ENCODE measurements around the gene TRAFD1. TPM values are rescaled to one million over a fixed set of nuclear protein-coding genes. Genes with fewer than 3 reads are reported as not detected.

Gene TRAFD1
- total and polyA plus RNA-seq, 3 donors from 2014 or later, result 46.6 to 77.3 (median 53.6) TPM

DNA sequence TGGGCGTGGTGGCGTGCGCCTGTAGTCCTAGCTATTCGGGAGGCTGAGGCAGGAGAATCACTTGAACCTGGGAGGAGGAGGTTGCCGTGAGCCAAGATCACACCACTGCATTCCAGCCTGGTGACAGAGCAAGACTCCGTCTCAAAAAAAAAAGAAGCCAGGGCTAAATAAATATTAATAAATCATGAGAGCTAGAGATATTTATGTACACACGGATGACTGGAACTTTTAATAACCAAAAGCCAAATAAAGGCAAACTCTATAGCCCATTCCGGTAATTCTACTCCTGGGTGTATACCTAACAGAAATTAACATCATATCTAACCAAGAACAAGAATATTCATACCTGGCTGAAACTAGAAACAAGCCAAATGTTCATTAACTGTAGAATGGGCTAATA lies 7.7 kb upstream of the TRAFD1 start:
- H3K27ac ChIP-seq, result peak overlapping the region in 1 of 2 donors; percentile 67
- H3K4me1 ChIP-seq, result peaks cover 18% of the 10 kb centered on the region
- DNase-seq, result no peak
- H3K4me3 ChIP-seq, result no peak overlapping the region
- WGBS, 2 donors, result 88 to 89% methylated on average over 8 of the region's 8 CpGs
- no peaks in the 10 kb centered on the region for H3K36me3 ChIP-seq (ENCODE audit: low read depth, missing control alignments)
- TF ChIP-seq POLR2A (IDR thresholded peaks at IDR 0.05), result no peak
- TF ChIP-seq, protein P1, sequence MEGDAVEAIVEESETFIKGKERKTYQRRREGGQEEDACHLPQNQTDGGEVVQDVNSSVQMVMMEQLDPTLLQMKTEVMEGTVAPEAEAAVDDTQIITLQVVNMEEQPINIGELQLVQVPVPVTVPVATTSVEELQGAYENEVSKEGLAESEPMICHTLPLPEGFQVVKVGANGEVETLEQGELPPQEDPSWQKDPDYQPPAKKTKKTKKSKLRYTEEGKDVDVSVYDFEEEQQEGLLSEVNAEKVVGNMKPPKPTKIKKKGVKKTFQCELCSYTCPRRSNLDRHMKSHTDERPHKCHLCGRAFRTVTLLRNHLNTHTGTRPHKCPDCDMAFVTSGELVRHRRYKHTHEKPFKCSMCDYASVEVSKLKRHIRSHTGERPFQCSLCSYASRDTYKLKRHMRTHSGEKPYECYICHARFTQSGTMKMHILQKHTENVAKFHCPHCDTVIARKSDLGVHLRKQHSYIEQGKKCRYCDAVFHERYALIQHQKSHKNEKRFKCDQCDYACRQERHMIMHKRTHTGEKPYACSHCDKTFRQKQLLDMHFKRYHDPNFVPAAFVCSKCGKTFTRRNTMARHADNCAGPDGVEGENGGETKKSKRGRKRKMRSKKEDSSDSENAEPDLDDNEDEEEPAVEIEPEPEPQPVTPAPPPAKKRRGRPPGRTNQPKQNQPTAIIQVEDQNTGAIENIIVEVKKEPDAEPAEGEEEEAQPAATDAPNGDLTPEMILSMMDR (IDR thresholded peaks at IDR 0.05), result no peak
- no peaks in the 10 kb centered on the region for H3K9me3 ChIP-seq
- intact Hi-C loops (cut with DNase I; ENCODE audit: low total_unique reads), result no loop called here
- no peaks in the 10 kb centered on the region for H3K27me3 ChIP-seq

DNA sequence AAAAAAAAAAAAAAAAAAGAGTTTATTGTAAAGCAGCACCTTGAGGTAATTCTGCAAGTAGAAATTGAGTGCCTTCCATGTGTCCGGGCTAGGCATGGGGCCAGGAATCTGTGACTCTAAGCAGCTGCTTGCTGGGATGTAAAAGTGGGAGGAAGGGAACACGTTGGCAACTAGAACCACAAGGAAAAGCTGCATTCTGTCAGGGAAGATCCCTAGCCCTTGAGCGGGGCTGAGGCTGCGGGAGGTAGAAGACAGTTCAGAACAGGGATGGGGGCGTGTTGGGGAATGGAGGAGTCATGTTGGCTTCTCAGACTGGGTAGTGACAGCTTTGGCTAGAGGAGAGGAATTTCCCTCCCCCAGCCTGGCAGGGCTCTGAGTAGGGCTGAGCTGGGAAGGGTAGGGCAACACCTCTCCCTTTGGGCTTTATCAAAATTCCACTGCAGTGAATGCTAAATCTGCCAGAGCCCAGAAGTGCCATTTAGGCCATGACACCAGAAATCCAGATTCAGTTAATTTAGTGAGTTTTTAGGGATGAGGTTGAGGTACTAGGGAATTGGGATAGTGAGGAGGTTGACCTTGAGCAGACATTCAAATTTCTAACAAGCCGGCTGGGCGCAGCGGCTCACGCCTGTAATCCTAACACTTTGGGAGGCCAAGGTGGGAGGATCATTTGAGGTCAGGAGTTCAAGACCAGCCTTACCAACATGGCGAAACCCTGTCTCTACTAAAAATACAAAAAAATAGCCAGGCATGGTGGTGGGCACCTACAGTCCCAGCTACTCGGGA lies 3.4 kb upstream of the TRAFD1 start:
- no peak for TF ChIP-seq POLR2A (IDR thresholded peaks at IDR 0.05)
- TF ChIP-seq, protein P1 (IDR thresholded peaks at IDR 0.05), result no peak
- no peaks in the 10 kb centered on the region for H3K27me3 ChIP-seq
- H3K36me3 ChIP-seq (ENCODE audit: low read depth, missing control alignments), result no peaks in the 10 kb centered on the region
- H3K9me3 ChIP-seq, result no peaks in the 10 kb centered on the region
- WGBS, 2 donors, result 31 to 58% methylated on average over 11 of the region's 11 CpGs
- H3K27ac ChIP-seq, result peak overlapping the region; percentile 10 to 48
- H3K4me1 ChIP-seq, result peaks cover 13% of the 10 kb centered on the region
- peak; percentile 87 for DNase-seq
- intact Hi-C loops (cut with DNase I; ENCODE audit: low total_unique reads), result no loop called here
- H3K4me3 ChIP-seq, result no peak overlapping the region

DNA sequence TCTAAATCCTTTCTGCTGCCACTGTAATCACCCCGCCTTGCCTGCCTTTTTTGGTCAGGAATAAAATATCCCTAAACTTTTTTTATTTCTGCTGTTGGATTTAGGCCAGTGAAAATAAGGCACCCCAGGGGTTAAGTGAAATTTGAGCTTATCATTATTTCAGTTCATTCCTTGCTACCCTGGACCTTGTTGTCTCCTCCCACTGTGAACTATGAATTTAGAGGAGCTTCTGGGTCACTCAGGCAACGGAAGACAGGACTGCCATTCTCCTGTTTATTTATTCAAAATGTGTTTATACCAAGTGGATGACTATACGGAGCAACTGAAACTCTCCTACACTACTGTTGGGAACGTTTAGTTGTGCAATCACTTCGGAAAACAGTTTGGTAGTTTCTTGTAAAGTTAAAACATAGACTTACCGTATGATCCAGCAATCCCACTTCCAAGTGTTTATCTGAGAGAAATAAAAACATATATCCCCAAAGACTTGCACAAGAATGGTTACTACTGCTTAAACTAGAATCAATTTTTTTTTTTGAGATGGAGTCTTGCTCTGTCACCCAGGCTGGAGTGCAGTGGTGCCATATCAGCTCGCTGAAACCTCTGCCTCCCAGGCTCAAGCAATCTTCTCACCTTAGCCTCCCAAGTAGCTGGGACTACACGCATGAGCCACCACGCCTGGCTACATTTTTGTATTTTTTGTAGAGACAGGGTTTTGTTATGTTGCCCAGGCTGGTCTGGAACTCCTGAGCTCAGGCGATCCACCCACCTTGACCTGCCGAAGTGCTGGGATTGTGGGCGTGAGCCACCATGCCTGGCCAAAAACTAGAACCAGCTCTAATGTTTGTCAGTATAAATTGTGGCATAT lies 2.3 kb upstream of the TRAFD1 start:
- Histone ChIP-seq H3K27ac (peak overlapping the region in 1 of 2 donors; percentile 10), H3K4me1 (peaks cover 11% of the 10 kb centered on the region), H3K4me3 (no peak overlapping the region), H3K36me3 (ENCODE audit: low read depth, missing control alignments) (no peaks in the 10 kb centered on the region), H3K27me3 (no peaks in the 10 kb centered on the region), H3K9me3 (no peaks in the 10 kb centered on the region)
- no peak for DNase-seq
- 67 to 68% methylated on average over 12 of the region's 12 CpGs for WGBS, 2 donors
- intact Hi-C loops (cut with DNase I; ENCODE audit: low total_unique reads), result no loop called here
- TF ChIP-seq, protein P1 (IDR thresholded peaks at IDR 0.05), result no peak
- TF ChIP-seq POLR2A (IDR thresholded peaks at IDR 0.05), result no peak

DNA sequence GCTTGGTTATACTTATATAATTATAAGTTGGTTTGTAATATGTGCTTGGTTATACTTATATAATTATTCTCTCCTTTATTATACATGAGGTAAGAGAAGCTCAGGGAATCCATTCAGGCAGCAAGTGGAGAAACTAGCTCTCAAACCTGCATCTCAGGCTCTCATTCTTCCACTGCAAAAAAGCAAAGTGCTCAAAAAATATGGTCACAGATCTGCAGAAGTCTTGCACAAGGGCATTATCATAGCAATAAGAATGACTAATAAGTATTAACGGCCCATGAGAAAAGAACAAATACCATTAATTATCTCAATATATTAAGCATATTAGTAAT lies 476 bp upstream of the TRAFD1 start:
- H3K27ac ChIP-seq, result no peak overlapping the region
- no peak for DNase-seq
- WGBS, 2 donors, result 3 to 8% methylated on average over 1 of the region's 1 CpG
- peaks cover 11% of the 10 kb centered on the region for H3K4me1 ChIP-seq
- intact Hi-C loops (cut with DNase I; ENCODE audit: low total_unique reads), result no loop called here
- no peaks in the 10 kb centered on the region for H3K9me3 ChIP-seq
- TF ChIP-seq POLR2A (IDR thresholded peaks at IDR 0.05), result no peak
- TF ChIP-seq, protein P1 (IDR thresholded peaks at IDR 0.05), result no peak
- H3K36me3 ChIP-seq (ENCODE audit: low read depth, missing control alignments), result no peaks in the 10 kb centered on the region
- no peaks in the 10 kb centered on the region for H3K27me3 ChIP-seq
- H3K4me3 ChIP-seq, result peak overlapping the region in 1 of 2 donors; percentile 95
